Amygdala (tissue), 56 donors: ENCODE measurements around the gene HCN2.
A peak's percentile ranks its signal among the peaks of the same experiment; 100 is the strongest.
"Not testable (repeated sequence)": the region's sequence is repeated elsewhere in the genome, so short reads cannot be mapped to it uniquely, and the experiment has no call there.

Experiments used
- DNase-seq, 56 donors: peaks; one replicate each; lab custom pipeline; 2025; lab: John Stamatoyannopoulos, UW

Gene HCN2

DNA sequence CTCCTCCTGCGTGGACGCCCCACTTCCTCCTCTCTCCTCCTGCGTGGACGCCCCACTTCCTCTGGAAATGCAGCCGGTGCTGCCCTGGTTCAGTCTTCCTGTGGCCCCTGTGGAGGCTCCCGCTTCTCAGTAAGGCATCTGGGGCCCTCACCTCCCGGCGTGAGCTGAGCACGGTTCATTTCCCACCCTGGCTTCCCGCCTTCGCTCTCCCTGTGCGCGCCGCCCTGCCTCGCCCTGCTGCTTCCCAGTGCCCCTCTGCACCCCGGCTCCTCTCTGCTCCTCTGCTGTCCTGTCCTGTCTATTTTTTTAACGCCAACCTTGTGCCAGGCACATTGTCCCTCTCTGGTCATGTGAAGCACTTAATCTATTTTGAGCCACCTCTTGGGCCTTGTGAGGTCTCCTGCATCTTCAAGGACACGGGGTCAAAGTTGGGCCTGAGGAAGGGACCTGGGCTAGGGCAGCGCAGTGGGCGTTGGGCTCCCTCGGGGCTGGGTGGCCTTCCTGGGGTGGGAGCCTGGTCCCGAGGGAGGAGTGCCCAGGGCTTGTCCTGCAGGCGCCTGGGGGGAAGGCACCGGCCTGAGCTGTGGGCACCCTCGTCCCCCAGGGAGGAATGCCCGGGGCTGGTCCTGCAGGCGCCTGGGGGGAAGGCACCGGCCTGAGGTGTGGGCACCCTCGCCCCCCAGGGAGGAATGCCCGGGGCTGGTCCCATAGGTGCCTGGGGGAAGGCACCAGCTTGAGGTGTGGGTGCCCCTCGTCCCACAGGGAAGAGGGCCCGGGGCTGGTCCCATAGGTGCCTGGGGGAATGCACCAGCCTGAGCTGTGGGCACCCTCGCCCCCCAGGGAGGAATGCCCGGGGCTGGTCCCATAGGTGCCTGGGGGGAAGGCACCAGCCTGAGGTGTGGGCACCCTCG is 13.0 kb downstream of the HCN2 start:
- no peak for DNase-seq

DNA sequence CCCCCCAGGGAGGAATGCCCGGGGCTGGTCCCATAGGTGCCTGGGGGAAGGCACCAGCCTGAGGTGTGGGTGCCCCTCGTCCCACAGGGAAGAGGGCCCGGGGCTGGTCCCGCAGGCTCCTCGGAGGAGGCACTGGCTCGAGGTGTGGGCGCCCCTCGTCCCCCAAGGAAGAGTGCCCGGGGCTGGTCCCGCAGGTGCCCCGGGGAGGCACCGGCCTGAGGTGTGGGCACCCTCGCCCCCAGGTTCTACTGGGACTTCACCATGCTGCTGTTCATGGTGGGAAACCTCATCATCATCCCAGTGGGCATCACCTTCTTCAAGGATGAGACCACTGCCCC is 13.6 kb downstream of the HCN2 start:
- DNase-seq = not testable (repeated sequence)

GRCh38 chr19:603779-604178 is 14.1 kb downstream of the HCN2 start:
- not testable (repeated sequence) for DNase-seq

DNA sequence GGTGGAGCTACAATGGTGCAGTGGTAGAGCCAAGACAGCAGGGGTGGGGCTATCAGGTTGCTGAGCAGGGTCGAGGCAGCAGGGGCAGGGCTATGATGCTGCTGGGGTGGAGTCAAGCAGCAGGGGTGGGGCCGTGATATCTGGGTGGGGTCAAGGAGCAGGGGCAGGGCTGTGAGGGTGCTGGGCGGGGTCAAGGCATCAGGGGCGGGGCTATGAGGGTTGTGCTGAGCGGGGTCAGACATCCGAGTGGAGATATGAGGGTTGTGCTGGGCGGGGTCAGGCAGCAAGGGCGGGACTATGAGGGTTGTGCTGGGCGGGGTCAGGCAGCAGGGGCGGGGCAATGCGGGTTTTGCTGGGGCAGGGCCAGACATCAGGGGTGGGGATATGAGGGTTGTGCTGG is 14.7 kb downstream of the HCN2 start:
- peak in 3 of 56 donors; percentile 23 to 38 (median 25) for DNase-seq

DNA sequence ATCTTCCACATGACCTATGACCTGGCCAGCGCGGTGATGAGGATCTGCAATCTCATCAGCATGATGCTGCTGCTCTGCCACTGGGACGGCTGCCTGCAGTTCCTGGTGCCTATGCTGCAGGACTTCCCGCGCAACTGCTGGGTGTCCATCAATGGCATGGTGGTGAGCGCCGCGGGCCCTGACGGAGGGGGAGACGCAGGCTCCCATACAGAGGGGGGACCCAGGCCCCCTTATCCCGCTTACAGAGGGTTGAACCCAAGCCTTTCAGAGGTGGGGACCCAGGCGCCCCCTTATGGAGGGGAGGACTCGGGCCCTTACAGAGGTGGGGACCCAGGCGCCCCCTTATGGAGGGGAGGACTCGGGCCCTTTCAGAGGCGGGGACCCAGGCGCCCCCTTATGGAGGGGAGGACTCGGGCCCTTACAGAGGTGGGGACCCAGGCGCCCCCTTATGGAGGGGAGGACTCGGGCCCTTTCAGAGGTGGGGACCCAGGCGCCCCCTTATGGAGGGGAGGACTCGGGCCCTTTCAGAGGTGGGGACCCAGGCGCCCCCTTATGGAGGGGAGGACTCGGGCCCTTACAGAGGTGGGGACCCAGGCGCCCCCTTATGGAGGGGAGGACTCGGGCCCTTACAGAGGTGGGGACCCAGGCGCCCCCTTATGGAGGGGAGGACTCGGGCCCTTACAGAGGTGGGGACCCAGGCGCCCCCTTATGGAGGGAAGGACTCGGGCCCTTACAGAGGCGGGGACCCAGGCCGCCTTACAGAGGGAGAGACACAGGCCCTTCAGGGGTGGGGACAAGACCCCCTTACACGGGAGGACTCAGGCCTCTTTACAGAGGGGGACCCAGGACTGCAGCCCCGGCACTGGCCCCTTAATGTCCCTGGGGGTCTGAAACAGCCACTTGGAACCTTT is 15.6 kb downstream of the HCN2 start:
- DNase-seq = not testable (repeated sequence)

DNA sequence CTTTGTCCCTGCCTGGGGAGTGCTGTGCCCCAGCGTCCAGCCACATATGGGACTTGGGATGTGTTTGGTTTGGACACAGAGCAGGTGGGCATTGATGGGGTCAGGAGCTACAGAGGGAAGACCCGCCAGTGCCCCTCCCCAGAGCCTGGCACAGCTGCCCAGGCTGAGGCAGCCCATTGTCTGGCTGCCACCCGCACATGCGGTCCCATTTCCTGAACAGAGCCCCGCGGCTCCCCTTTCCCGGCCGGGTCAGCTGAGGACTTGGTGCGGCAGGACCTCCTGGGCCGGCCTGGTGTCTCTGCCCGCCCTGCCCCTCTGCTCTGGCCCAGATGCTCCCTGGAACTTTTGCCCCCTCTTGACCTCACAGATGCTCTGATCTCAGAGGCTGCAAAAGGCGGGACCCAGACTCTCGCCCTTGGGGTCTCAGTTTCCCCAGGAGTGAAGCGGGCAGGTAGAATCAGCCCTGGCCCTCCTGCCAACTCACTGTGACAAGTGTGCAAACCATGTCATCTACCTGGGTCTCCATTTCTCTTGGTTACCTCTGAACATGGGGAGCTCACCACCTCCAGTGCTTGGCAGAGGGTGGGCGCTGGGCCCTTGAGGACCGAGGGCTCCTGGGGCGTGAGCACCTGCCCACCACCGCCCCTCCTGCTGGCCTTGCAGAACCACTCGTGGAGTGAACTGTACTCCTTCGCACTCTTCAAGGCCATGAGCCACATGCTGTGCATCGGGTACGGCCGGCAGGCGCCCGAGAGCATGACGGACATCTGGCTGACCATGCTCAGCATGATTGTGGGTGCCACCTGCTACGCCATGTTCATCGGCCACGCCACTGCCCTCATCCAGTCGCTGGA is 17.8 kb downstream of the HCN2 start:
- DNase-seq = peak in 22 of 56 donors; percentile 11 to 72 (median 36)

GRCh38 chr19:608155-609003 is 18.7 kb downstream of the HCN2 start:
- DNase-seq = no peak

DNA sequence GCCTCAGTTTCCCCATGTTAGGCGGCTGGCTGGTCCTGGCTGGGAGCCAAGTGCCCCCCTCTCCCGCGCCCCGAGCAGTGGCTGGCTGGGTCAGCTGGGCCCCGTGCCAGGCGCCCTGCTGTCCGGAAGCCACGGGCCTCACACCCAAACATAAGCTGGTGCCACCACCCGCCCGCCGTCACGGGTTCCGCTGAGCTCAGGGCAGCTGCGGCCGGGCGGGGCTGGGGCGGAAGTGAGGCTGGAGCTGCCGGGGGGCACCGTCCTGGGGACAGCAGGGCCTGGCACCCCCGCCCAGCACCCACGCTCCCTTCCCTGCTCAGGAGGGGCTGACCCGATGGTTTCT is 19.3 kb downstream of the HCN2 start:
- DNase-seq = peak in 52 of 56 donors; percentile 23 to 94 (median 74)

DNA sequence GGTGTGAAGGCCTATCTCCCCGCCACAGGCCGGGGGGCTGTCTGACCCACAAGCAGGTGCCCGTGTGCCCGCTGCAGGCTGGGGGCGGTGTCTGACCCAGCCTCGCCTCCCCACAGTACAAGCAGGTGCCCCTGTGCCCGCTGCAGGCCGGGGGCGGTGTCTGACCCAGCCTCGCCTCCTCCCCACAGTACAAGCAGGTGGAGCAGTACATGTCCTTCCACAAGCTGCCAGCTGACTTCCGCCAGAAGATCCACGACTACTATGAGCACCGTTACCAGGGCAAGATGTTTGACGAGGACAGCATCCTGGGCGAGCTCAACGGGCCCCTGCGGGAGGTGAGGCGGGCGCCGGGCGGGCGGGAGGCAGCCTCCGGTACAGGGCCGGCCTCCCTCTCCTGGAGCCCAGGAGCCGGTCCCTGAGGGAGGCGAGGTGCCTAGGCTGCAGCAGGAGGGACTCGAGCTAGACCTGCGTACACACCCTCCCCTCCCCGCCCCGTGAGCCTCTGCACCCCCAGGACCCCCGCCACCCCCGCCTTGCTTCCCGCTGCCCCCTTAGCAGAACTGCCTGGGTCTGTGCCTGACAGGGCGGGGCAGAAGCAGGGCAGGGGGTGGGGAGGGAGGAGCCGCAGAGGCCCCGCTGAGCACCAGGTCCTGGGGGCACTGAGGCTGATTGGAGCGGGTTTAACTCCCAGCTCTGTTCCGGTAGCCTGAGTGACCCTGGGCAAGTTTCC is 20.6 kb downstream of the HCN2 start:
- peak in 2 of 56 donors; percentile 6 to 27 for DNase-seq

DNA sequence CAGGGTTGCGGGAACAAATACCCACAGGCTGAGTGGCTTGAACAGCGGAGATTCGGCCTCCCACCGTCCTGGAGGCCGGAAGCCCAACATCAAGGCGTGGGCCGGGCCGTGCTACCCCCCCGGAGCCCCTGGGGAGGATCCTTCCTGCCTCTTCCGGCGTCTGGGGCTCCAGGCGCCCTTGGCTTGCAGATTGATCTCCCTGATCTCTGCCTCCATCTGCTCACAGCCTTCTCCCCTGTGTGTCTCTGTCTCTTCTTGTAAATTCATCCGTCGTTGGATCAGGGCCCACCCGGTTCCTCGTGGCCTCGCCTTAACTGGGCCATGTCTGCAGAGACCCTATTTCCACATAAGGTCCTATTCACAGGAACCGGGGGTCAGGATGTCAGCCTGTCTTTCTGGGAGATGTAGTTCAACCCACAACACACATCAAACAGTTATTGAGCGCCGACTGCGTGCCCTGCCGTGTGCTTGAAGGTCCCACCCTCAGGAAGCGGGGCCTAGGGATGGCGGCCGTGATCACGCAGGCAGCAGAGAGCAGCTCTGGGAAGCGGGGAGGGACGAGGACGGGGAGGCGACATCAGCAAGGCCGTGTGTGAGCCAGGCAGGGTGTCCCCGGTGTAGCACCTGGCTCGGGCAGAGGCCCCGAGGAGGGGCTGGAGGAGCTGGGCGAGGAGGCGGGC is 21.3 kb downstream of the HCN2 start:
- DNase-seq = peak in 1 of 56 donors; percentile 24

DNA sequence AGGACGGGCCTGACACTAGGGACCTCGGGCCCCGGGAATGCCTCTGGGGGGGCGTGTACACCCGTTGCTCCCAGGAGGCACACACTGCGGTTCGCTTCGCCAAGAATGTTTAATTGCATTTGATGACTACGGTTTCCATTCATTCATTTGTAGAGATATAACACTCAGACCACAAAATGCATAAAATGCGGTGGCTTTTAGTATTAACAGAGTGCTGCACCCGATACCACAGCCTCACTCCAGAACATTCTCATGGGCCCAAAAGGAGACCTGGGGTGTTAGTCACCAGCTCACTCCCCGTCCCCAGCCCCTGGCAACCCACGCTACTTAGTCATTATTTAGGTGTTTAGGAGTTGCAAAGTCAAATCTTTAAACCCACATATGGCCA is 21.8 kb downstream of the HCN2 start:
- no peak for DNase-seq

DNA sequence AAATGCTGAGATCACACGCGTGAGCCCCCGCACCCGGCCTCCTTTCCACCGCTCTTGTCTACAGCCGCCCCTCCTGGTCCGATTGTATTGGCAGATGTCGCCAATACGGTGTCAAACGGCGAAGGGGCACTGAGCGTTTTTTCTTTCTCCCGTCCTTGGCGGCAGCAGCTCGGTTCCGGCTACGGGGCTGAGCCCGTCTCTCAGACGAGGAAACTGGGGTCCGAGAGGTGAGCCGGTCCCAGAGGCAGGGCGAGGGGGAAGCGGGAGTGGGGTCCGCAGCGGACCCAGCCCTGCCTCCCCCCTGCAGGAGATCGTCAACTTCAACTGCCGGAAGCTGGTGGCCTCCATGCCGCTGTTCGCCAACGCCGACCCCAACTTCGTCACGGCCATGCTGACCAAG is 23.3 kb downstream of the HCN2 start:
- no peak for DNase-seq

GRCh38 chr19:613732-614567 is 24.3 kb downstream of the HCN2 start:
- no peak for DNase-seq

- no peak for DNase-seq
Measured at GRCh38 chr19:615619-616018, 25.9 kb downstream of the HCN2 start.

DNA sequence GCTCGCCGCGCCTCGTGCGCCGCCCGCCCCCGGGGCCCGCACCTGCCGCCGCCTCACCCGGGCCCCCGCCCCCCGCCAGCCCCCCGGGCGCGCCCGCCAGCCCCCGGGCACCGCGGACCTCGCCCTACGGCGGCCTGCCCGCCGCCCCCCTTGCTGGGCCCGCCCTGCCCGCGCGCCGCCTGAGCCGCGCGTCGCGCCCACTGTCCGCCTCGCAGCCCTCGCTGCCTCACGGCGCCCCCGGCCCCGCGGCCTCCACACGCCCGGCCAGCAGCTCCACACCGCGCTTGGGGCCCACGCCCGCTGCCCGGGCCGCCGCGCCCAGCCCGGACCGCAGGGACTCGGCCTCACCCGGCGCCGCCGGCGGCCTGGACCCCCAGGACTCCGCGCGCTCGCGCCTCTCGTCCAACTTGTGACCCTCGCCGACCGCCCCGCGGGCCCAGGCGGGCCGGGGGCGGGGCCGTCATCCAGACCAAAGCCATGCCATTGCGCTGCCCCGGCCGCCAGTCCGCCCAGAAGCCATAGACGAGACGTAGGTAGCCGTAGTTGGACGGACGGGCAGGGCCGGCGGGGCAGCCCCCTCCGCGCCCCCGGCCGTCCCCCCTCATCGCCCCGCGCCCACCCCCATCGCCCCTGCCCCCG is 26.5 kb downstream of the HCN2 start:
- DNase-seq = no peak

DNA sequence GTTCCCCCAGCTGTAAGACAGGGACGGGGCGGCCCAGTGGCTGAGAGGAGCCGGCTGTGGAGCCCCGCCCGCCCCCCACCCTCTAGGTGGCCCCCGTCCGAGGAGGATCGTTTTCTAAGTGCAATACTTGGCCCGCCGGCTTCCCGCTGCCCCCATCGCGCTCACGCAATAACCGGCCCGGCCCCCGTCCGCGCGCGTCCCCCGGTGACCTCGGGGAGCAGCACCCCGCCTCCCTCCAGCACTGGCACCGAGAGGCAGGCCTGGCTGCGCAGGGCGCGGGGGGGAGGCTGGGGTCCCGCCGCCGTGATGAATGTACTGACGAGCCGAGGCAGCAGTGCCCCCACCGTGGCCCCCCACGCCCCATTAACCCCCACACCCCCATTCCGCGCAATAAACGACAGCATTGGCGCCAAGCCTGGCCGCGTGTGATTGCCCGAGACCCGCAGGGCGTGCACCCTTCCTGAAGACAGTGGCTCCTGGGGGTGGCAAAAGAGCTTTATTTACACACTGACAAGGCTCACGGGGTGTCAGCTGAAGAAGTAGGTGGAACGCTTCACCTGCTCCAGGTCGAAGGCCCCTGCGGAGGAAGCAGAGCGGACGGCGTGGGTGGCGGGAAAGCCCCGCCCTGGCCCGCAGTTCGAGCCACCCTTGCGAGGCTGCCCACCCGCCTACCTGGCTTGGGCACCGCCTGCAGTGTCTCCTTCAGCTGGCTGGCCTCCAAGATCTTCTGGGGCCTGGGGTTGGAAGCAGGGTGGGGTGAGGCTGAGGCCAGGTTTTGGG is 27.3 kb downstream of the HCN2 start:
- DNase-seq = peak in 1 of 56 donors; percentile 8
